ENCODE data around the gene BLOC1S6. TPM values are rescaled to one million over a fixed set of nuclear protein-coding genes. Genes with fewer than 3 reads are reported as not detected.

Gene BLOC1S6, protein sequence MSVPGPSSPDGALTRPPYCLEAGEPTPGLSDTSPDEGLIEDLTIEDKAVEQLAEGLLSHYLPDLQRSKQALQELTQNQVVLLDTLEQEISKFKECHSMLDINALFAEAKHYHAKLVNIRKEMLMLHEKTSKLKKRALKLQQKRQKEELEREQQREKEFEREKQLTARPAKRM
- total RNA-seq = 39.4 and 41.2 TPM in 2 replicates

DNA sequence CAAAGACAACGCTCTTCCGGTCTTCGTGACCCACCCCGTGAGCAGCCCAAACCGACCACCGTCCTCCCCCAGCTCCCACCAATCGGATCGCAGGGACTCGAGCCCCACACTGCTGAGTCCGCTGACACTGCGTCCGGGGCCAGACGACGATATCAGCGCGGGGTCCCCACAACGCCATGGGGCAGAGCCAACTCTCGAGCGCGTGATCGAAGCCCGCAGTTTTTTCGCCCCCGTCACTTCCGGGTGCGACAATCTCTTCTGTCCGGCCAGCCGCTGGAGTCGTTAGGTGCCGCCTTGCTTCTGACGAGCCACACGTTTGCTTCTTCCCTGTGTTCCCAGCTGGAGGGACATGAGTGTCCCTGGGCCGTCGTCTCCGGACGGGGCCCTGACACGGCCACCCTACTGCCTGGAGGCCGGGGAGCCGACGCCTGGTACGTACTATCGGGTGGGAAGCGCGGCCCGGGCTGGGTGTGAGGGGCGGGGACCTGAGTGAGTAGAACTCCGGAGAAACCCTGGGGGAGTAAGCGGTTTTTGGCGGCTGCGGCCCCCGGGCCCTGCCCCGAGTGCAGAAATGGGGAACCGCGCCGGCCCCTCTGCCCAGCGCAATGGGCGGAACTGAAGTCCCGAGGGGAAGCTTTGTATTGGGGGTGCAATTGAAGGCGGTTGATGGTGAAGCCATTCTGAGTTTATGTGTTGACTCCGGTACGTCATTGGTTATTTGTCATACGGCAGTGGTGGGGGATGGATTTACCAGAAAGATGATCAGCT, at the start of gene BLOC1S6:
Gene BLOC1S6, plus strand, starts transcription at position 285 of the 768 bp plus-strand sequence. Its CDS starts 65 bp downstream, at position 350.
- ChIA-PET POLR2A (interaction anchor here (0.6 to 2.9 kb wide), 32 partner anchors 9 to 539 kb away, joined by 3 to 25 read pairs (median 4); partner anchors contain the start of genes SLC30A4 and SQOR), CTCF (interaction anchor here (0.8 to 3.7 kb wide), 10 partner anchors 13 to 185 kb away, joined by 3 to 30 read pairs (median 4); a partner anchor contains a TSS)
- H3K4me1 Mint-ChIP-seq = peaks cover 44% of the 10 kb centered on the region
- DNase-seq (peak; percentile 93), ATAC-seq (ENCODE audit: low read depth) (peak; percentile 87)
- no peaks in the 10 kb centered on the region for H3K27me3 Mint-ChIP-seq
- TF ChIP-seq, protein P1, sequence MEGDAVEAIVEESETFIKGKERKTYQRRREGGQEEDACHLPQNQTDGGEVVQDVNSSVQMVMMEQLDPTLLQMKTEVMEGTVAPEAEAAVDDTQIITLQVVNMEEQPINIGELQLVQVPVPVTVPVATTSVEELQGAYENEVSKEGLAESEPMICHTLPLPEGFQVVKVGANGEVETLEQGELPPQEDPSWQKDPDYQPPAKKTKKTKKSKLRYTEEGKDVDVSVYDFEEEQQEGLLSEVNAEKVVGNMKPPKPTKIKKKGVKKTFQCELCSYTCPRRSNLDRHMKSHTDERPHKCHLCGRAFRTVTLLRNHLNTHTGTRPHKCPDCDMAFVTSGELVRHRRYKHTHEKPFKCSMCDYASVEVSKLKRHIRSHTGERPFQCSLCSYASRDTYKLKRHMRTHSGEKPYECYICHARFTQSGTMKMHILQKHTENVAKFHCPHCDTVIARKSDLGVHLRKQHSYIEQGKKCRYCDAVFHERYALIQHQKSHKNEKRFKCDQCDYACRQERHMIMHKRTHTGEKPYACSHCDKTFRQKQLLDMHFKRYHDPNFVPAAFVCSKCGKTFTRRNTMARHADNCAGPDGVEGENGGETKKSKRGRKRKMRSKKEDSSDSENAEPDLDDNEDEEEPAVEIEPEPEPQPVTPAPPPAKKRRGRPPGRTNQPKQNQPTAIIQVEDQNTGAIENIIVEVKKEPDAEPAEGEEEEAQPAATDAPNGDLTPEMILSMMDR (IDR thresholded peaks at IDR 0.05) = no peak
- intact Hi-C loops (cut with micrococcal nuclease) = loop anchor here (1.0 to 5.0 kb wide), 9 partner anchors 16 to 1050 kb away; partner anchors contain the start of genes EIF3J, SLC30A4 and SQOR
- H3K36me3 Mint-ChIP-seq (ENCODE audit: low read depth) = peaks cover 12% of the 10 kb centered on the region
- H3K27ac Mint-ChIP-seq = peak within 1 kb of the TSS; percentile 100
- no peaks in the 10 kb centered on the region for H3K9me3 Mint-ChIP-seq
- peak within 1 kb of the TSS; percentile 99 for H3K4me3 Mint-ChIP-seq

DNA sequence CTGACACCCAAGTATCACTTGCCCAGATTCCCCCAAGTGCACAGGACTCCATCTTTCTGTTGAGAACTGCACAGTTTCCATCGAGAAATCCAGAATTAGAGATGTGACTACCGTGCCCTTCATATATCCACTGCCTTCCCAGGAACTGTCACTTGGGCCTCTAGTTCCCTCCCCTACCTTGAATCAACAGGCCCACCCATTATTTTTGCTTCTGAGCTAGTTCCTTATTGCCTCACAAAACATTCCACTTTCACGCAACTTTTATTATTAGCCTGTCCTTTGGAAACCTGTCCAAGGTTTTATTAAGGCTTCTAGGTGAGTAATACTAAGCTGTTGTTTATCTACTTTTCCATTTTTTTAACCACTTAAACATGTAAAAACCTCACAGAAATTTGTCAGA, 47.5 kb upstream of the BLOC1S6 start:
- DNase-seq (no peak), ATAC-seq (ENCODE audit: low read depth) (no peak)
- TF ChIP-seq, protein P1 (IDR thresholded peaks at IDR 0.05) = no peak
- Mint-ChIP-seq H3K27me3 (no peaks in the 10 kb centered on the region), H3K27ac (no peak overlapping the region), H3K9me3 (no peaks in the 10 kb centered on the region), H3K4me3 (no peak overlapping the region), H3K36me3 (ENCODE audit: low read depth) (no peaks in the 10 kb centered on the region), H3K4me1 (peaks cover 2% of the 10 kb centered on the region)
- CTCF ChIA-PET = no interaction called here
- intact Hi-C loops (cut with micrococcal nuclease) = no loop called here
- POLR2A ChIA-PET = no interaction called here

DNA sequence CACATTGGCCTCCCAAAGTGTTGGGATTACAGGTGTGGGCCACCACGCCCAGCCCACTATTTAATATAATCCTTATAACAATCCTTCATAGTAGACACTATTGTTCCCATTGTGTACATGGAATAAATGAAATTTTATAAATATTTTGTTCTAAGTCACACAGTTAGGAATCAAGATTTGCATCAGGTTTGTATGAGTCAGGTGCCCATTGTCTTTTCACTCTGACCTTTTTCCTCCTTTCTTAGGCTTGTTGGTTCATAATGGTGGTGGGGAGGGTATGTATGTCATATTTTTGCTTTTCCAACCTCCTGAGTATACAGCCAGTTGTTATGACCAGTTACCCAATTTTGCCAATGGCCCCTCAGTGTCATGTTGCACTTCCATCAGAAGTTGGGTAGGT, 46.6 kb upstream of the BLOC1S6 start:
- Mint-ChIP-seq H3K4me1 (peaks cover 3% of the 10 kb centered on the region), H3K27me3 (no peaks in the 10 kb centered on the region), H3K36me3 (ENCODE audit: low read depth) (no peaks in the 10 kb centered on the region), H3K9me3 (no peaks in the 10 kb centered on the region), H3K4me3 (no peak overlapping the region), H3K27ac (no peak overlapping the region)
- TF ChIP-seq, protein P1 (IDR thresholded peaks at IDR 0.05) = no peak
- CTCF ChIA-PET = no interaction called here
- intact Hi-C loops (cut with micrococcal nuclease) = no loop called here
- DNase-seq (no peak), ATAC-seq (ENCODE audit: low read depth) (no peak)
- POLR2A ChIA-PET = interaction anchor here (1.1 kb wide), 1 partner anchor 34 kb away, joined by 5 read pairs; no protein-coding TSS in a partner anchor

DNA sequence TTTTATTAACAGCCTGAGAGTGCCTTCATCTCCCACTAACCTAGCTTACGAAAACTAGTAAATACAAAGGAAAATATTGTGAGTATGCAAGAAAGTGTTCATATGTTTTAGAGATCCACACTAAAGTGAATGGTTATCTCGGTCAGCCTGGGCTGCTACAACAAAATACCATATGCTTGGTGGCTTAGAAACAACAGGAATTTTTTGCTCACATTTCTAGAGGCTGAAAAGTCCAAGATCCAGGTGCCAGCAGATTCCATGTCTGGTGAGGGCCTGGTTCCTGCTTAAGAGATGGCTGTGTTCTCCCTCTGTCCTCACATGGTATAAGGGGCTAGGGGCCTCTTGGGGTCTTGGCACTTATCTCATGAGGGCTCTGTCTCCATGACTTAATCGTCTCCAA, 44.1 kb upstream of the BLOC1S6 start:
- DNase-seq = no peak
- ChIA-PET POLR2A (no interaction called here), CTCF (no interaction called here)
- Mint-ChIP-seq H3K27ac (no peak overlapping the region), H3K4me3 (no peak overlapping the region), H3K27me3 (no peaks in the 10 kb centered on the region), H3K9me3 (no peaks in the 10 kb centered on the region), H3K36me3 (ENCODE audit: low read depth) (no peaks in the 10 kb centered on the region), H3K4me1 (peaks cover 3% of the 10 kb centered on the region)
- TF ChIP-seq, protein P1 (IDR thresholded peaks at IDR 0.05) = no peak
- ATAC-seq (ENCODE audit: low read depth) = no peak
- intact Hi-C loops (cut with micrococcal nuclease) = no loop called here

Data from activated B cell treated with CpG ODN at 0.5 μM for 24 hours (primary cell).